Epithelial cell of alveolus of lung (primary cell): ENCODE data around the gene KCTD12. TPM values are rescaled to one million over a fixed set of nuclear protein-coding genes. Genes with fewer than 3 reads are reported as not detected.

Experiments
- total RNA-seq: library from RNA; depleted of rRNA; stranded (reverse); fragments of >200 nt; gene quantifications from 2 replicates; pipeline ENCODE4 v1.2.1, GENCODE V29; 2015

The KCTD12 gene
- total RNA-seq, result 22.2 and 52.1 TPM in 2 replicates

DNA sequence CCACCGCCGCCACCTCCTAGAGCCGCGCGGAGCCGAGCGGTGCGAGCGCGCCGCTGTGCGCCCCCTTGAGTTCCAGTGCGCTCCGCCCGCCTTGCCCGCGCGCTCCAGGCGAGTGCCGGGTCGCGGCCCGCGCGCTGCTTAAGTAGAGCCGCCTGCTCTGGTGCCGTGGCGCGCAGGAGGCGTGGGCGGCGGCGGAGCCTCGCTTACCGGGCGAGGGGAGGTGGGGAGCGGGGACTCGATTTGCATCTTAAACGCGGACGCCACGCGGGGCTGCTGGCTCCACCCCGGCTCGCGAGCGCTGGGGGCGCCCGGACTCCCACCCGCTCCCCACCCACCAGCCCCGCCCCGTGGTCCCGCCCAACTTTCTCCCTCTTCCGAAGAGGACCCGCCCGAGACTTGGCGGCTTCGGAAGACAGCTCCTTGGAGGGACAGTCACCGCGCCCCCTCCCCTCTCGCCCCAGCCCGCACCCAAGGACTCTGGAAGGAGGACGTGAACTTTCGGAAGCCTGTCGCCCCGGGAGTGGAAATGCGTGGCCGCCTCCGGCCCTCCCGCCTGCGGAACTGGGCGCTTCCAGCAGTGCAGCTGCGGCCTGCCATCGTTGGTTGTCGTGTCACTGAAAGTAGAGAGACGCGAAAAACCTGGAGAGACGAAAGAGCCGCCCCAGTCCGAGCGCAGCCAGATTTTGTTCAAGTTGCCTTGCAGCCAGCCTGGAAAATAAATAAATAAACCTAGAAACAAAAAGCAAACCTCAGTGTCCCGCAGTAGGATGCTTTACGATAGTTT, at the start of gene KCTD12:
Gene KCTD12, minus strand, starts transcription at position 114 of the 784 bp plus-strand sequence. CDS start 257 bp downstream, outside the sequence.

Other genes starting within 250 kb of the KCTD12 start
- gene ACOD1, start 62.1 kb upstream of the KCTD12 start, total RNA-seq, result 0.13 TPM in 1 of 2 replicates, not detected in the other
- gene CLN5, start 105.7 kb upstream of the KCTD12 start, total RNA-seq, result 22.9 and 29.9 TPM in 2 replicates
- gene FBXL3, start 140.8 kb upstream of the KCTD12 start, total RNA-seq, result 40.2 and 42.1 TPM in 2 replicates